K562 (cell line): ENCODE results near the gene MAP3K14. TPM values are rescaled to one million over a fixed set of nuclear protein-coding genes. Genes with fewer than 3 reads are reported as not detected.

Experiments
- BCL6 ChIP-seq: fragments of 250-450 bp; sonication (Bioruptor Pico); IDR thresholded peaks from 2 replicates; pipeline ENCODE4 v1.4.0; 2020
- CHD7 ChIP-seq: fragments of 200-600 bp; sonication (generic); IDR thresholded peaks from one replicate; pipeline ENCODE4 v1.6.1; 2012; ENCODE audit warnings: mild to moderate bottlenecking, low read depth, low read length, inconsistent platforms
- EZH2 ChIP-seq: IDR thresholded peaks from 2 replicates; pipeline ENCODE4 v1.6.1; 2012; ENCODE audit warnings: low read depth, mild to moderate bottlenecking, inconsistent platforms, low read length, borderline replicate concordance
- FOSL1 ChIP-seq: fragments of 200-800 bp; sonication (Bioruptor generic); conservative IDR thresholded peaks from 2 replicates; pipeline ENCODE4 v1.6.1; 2016; ENCODE audit warnings: missing genetic modification characterization, missing compliant biosample characterization
- FOXA3 ChIP-seq, 2 experiments: fragments of 450-650 bp in 1 of 2; sonication (generic) in 1 of 2; formaldehyde crosslinking; IDR thresholded peaks in 1 of 2; conservative IDR thresholded peaks in 1 of 2; 2 replicates each; pipeline versions ENCODE4 v1.4.0 to v1.8.0; 2020 to 2022; ENCODE audit warnings: mild to moderate bottlenecking in 2 of 2, missing genetic modification reagents in 1 of 2
- HDGF ChIP-seq: fragments of 450-650 bp; IDR thresholded peaks from 2 replicates; pipeline ENCODE4 v1.6.1; 2016
- JUNB ChIP-seq: fragments of 450-650 bp; formaldehyde crosslinking; conservative IDR thresholded peaks from 2 replicates; pipeline ENCODE4 v1.4.0; 2020; ENCODE audit warnings: mild to moderate bottlenecking
- MAX ChIP-seq: sonication (generic); formaldehyde crosslinking; IDR thresholded peaks from 2 replicates; pipeline ENCODE4 v1.9.0; 2022; ENCODE audit warnings: mild to moderate bottlenecking, missing genetic modification reagents
- MEF2D ChIP-seq: conservative IDR thresholded peaks from 2 replicates; pipeline ENCODE4 v1.6.1; 2016; ENCODE audit warnings: low read depth, missing genetic modification characterization, missing compliant biosample characterization
- NFATC3 ChIP-seq: fragments of 450-650 bp; IDR thresholded peaks from 2 replicates; pipeline ENCODE4 v1.6.1; 2017; ENCODE audit warnings: mild to moderate bottlenecking
- PYGO2 ChIP-seq: fragments of 450-650 bp; IDR thresholded peaks from 2 replicates; pipeline ENCODE4 v1.6.1; 2016; ENCODE audit warnings: mild to moderate bottlenecking, missing genetic modification characterization, moderate library complexity, missing compliant biosample characterization
- SAFB2 ChIP-seq: fragments of 200-400 bp; formaldehyde crosslinking; IDR thresholded peaks from 2 replicates; pipeline ENCODE4 v1.6.1; 2018; ENCODE audit warnings: borderline replicate concordance, low read length, low read depth, moderate library complexity; ENCODE audit not compliant: severe bottlenecking
- SMARCB1 ChIP-seq: IDR thresholded peaks from 2 replicates; pipeline ENCODE4 v1.6.1; 2011; ENCODE audit warnings: improper control_type of control experiment, low read depth; ENCODE audit not compliant: insufficient read length
- TRIM25 ChIP-seq: fragments of 450-650 bp; IDR thresholded peaks from 2 replicates; pipeline ENCODE4 v1.7.0; 2016; ENCODE audit warnings: borderline replicate concordance
- ZNF174 ChIP-seq: fragments of 250-450 bp; sonication (Bioruptor Pico); IDR thresholded peaks from 2 replicates; pipeline ENCODE4 v1.4.0; 2020; ENCODE audit warnings: mild to moderate bottlenecking
- polyA plus RNA-seq, 8 experiments: library from polyadenylated mRNA; depleted of rRNA in 4 of 8; stranded (reverse) in 5 of 8; unstranded in 3 of 8; fragments of >200 nt; fragmentation: Nextera tagmentation in 2 of 8; fragmentation: Illumina TruSeq in 1 of 8; extraction: Ambion mirVana in 2 of 8; extraction: Trizol in 1 of 8; gene quantifications; 2 replicates each; pipeline versions ENCODE4 v1.2.1 to v1.2.3, GENCODE V29; 2011 to 2014; ENCODE audit warnings: inconsistent platforms in 1 of 8, missing spikeins in 1 of 8
- total RNA-seq, 7 experiments: library from RNA; depleted of rRNA in 6 of 7; stranded (reverse); fragments of >200 nt in 6 of 7; fragmentation: Illumina TruSeq in 2 of 7; extraction: Trizol in 2 of 7; gene quantifications; 2 replicates each; pipeline versions ENCODE4 v1.2.1 to v1.2.3, GENCODE V29; 2011 to 2021; ENCODE audit warnings: low replicate concordance in 1 of 7

The MAP3K14 gene
- total and polyA plus RNA-seq, 9 of the 15 experiments (the other 6 are each of a cell fraction or from before 2014, with no cell fraction given) = 0.45 to 8.7 (median 3.2) TPM

- no peak for TF ChIP-seq TRIM25
- TF ChIP-seq SMARCB1 = no peak
- TF ChIP-seq NFATC3 = no peak
- no peak for TF ChIP-seq FOXA3 (CRISPR knock-in tag; conservative IDR thresholded peaks at IDR 0.05 in 1 of 2, IDR thresholded peaks at IDR 0.05 in 1 of 2)
- no peak for TF ChIP-seq EZH2
- TF ChIP-seq FOSL1 = peak; percentile 92
- no peak for TF ChIP-seq MAX (CRISPR knock-in tag)
- peak; percentile 85 for TF ChIP-seq MEF2D (tag)
- peak; percentile 57; the same call in 1 of the 2 replicates for TF ChIP-seq JUNB
- TF ChIP-seq HDGF = peak; percentile 77; the same call in 1 of the 2 replicates
- TF ChIP-seq BCL6 (CRISPR knock-in tag) = no peak
- no peak for TF ChIP-seq PYGO2
- TF ChIP-seq ZNF174 (CRISPR knock-in tag) = no peak
- no peak for TF ChIP-seq SAFB2
- no peak for TF ChIP-seq CHD7
These were observed 23.2 kb downstream of the MAP3K14 start (continued) for GRCh38 chr17:45293413-45294211.
